Vagina (tissue), 2 donors: ENCODE results near the gene SETBP1. TPM values are rescaled to one million over a fixed set of nuclear protein-coding genes. Genes with fewer than 3 reads are reported as not detected.

Experiments
- DNase-seq, 2 donors: peaks; one replicate each; pipeline ENCODE4 v3.0.0-alpha.2; 2017; ENCODE audit errors: extremely low spot score in 2 of 2
- H3K27ac ChIP-seq: fragments of 200-600 bp; sonication (generic); one replicate; pipeline ENCODE4 v1.5.1; 2019
- H3K27me3 ChIP-seq: fragments of 200-600 bp; sonication (generic); one replicate; pipeline ENCODE4 v1.5.1; 2019
- H3K36me3 ChIP-seq, 2 donors: fragments of 200-600 bp; sonication (generic); one replicate each; pipeline ENCODE4 v1.5.1; 2017 to 2019
- H3K4me1 ChIP-seq: fragments of 200-600 bp; sonication (generic); one replicate; pipeline ENCODE4 v1.5.1; 2019
- H3K4me3 ChIP-seq, 2 donors: fragments of 200-600 bp; sonication (generic); 1 replicate in 1 of 2; 2 replicates in 1 of 2; pipeline ENCODE4 v1.5.1; 2016 to 2019
- H3K9me3 ChIP-seq: fragments of 200-600 bp; sonication (generic); one replicate; pipeline ENCODE4 v1.5.1; 2019
- CTCF ChIP-seq, 3 experiments: fragments of 450-650 bp in 2 of 3; fragments of 200-600 bp in 1 of 3; sonication (generic) in 1 of 3; IDR thresholded peaks; one replicate each; pipeline ENCODE4 v1.5.1; 2017 to 2019; ENCODE audit warnings: antibody characterized with exemption in 3 of 3, mild to moderate bottlenecking in 2 of 3, moderate library complexity in 2 of 3
- POLR2A ChIP-seq, 2 donors: fragments of 450-650 bp; IDR thresholded peaks; one replicate each; pipeline ENCODE4 v1.6.1; 2017; ENCODE audit warnings: antibody characterized with exemption in 2 of 2, mild to moderate bottlenecking in 2 of 2, moderate library complexity in 2 of 2
- POLR2AphosphoS5 ChIP-seq, 2 donors: sonication (generic); formaldehyde crosslinking; IDR thresholded peaks; one replicate each; pipeline ENCODE4 v1.9.0; 2017; ENCODE audit warnings: antibody characterized with exemption in 2 of 2, mild to moderate bottlenecking in 2 of 2, low read depth in 1 of 2; ENCODE audit not compliant: insufficient read depth in 1 of 2
- intact Hi-C: fragments of 100-400 bp; cut with DNase I; formaldehyde crosslinking; loops from one replicate; pipeline ENCODE4 v1.15.1; 2023
- total RNA-seq: library from RNA; depleted of rRNA; stranded (reverse); fragments of >200 nt; gene quantifications from one replicate; pipeline ENCODE4 v1.2.3, GENCODE V29; 2016

Gene SETBP1
- total RNA-seq, 1 donor from 2014 or later = 38.1 TPM

GRCh38 chr18:44804033-44804432 is 123.3 kb downstream of the SETBP1 start:
- Histone ChIP-seq H3K27ac (peak overlapping the region; percentile 83), H3K4me1 (peaks cover 32% of the 10 kb centered on the region), H3K4me3 (no peak overlapping the region), H3K27me3 (no peaks in the 10 kb centered on the region), H3K9me3 (no peaks in the 10 kb centered on the region), H3K36me3 (no peaks in the 10 kb centered on the region)
- no peak for TF ChIP-seq POLR2A (IDR thresholded peaks at IDR 0.05)
- no peak for TF ChIP-seq POLR2AphosphoS5 (IDR thresholded peaks at IDR 0.05; ENCODE audit: insufficient read depth in 1 of 2, low read depth in 1 of 2)
- TF ChIP-seq CTCF (IDR thresholded peaks at IDR 0.05) = no peak
- DNase-seq = no peak
- intact Hi-C loops = no loop called here

GRCh38 chr18:44805176-44805575 is 124.5 kb downstream of the SETBP1 start:
- Histone ChIP-seq H3K36me3 (no peaks in the 10 kb centered on the region), H3K27ac (peak overlapping the region; percentile 83), H3K4me3 (no peak overlapping the region), H3K27me3 (no peaks in the 10 kb centered on the region), H3K9me3 (no peaks in the 10 kb centered on the region), H3K4me1 (peaks cover 32% of the 10 kb centered on the region)
- intact Hi-C loops = no loop called here
- TF ChIP-seq POLR2AphosphoS5 (IDR thresholded peaks at IDR 0.05; ENCODE audit: insufficient read depth in 1 of 2, low read depth in 1 of 2) = no peak
- no peak for TF ChIP-seq POLR2A (IDR thresholded peaks at IDR 0.05)
- TF ChIP-seq CTCF (IDR thresholded peaks at IDR 0.05) = no peak
- no peak for DNase-seq

- Histone ChIP-seq H3K9me3 (no peaks in the 10 kb centered on the region), H3K27me3 (no peaks in the 10 kb centered on the region), H3K4me3 (no peak overlapping the region), H3K36me3 (no peaks in the 10 kb centered on the region), H3K4me1 (peaks cover 32% of the 10 kb centered on the region), H3K27ac (peak overlapping the region; percentile 83)
- no peak for TF ChIP-seq POLR2A (IDR thresholded peaks at IDR 0.05)
- no peak for TF ChIP-seq POLR2AphosphoS5 (IDR thresholded peaks at IDR 0.05; ENCODE audit: insufficient read depth in 1 of 2, low read depth in 1 of 2)
- no peak for TF ChIP-seq CTCF (IDR thresholded peaks at IDR 0.05)
- intact Hi-C loops = no loop called here
- no peak for DNase-seq
These were observed 125.0 kb downstream of the SETBP1 start for GRCh38 chr18:44805643-44806042.

GRCh38 chr18:44807766-44808165 is 127.1 kb downstream of the SETBP1 start:
- intact Hi-C loops = no loop called here
- Histone ChIP-seq H3K27me3 (no peaks in the 10 kb centered on the region), H3K36me3 (no peaks in the 10 kb centered on the region), H3K27ac (no peak overlapping the region), H3K9me3 (no peaks in the 10 kb centered on the region), H3K4me3 (no peak overlapping the region), H3K4me1 (peaks cover 26% of the 10 kb centered on the region)
- TF ChIP-seq POLR2AphosphoS5 (IDR thresholded peaks at IDR 0.05; ENCODE audit: insufficient read depth in 1 of 2, low read depth in 1 of 2) (no peak), POLR2A (IDR thresholded peaks at IDR 0.05) (no peak), CTCF (IDR thresholded peaks at IDR 0.05) (no peak)
- no peak for DNase-seq

- no peaks in the 10 kb centered on the region for H3K36me3 ChIP-seq
- H3K27ac ChIP-seq = no peak overlapping the region
- peaks cover 16% of the 10 kb centered on the region for H3K4me1 ChIP-seq
- H3K27me3 ChIP-seq = no peaks in the 10 kb centered on the region
- H3K9me3 ChIP-seq = no peaks in the 10 kb centered on the region
- DNase-seq = no peak
- TF ChIP-seq POLR2AphosphoS5 (IDR thresholded peaks at IDR 0.05; ENCODE audit: insufficient read depth in 1 of 2, low read depth in 1 of 2) (no peak), POLR2A (IDR thresholded peaks at IDR 0.05) (no peak), CTCF (IDR thresholded peaks at IDR 0.05) (no peak)
- H3K4me3 ChIP-seq = no peak overlapping the region
- intact Hi-C loops = no loop called here
These were observed 131.0 kb downstream of the SETBP1 start for GRCh38 chr18:44811572-44812125.
